VCaP (cell line): ENCODE results near the gene SLC22A1.
"Not testable (repeated sequence)": the region's sequence is repeated elsewhere in the genome, so short reads cannot be mapped to it uniquely, and the experiment has no call there.

Experiments used
- H3K27ac ChIP-seq: fragments of 450-650 bp; 2 replicates; pipeline ENCODE4 v1.5.1; 2017
- CTCF ChIP-seq: fragments of 450-650 bp; conservative IDR thresholded peaks from 2 replicates; pipeline ENCODE4 v1.5.1; 2017; ENCODE audit warnings: mild to moderate bottlenecking, moderate library complexity

SLC22A1 gene

GRCh38 chr6:160106010-160106409, 15.6 kb upstream of the SLC22A1 start:
- TF ChIP-seq CTCF = no peak
- no peak overlapping the region for H3K27ac ChIP-seq

GRCh38 chr6:160106701-160107100, 14.9 kb upstream of the SLC22A1 start:
- H3K27ac ChIP-seq = no peak overlapping the region

GRCh38 chr6:160108077-160108476, 13.5 kb upstream of the SLC22A1 start:
- H3K27ac ChIP-seq = no peak overlapping the region
- no peak for TF ChIP-seq CTCF

More at GRCh38 chr6:160106701-160107100, 14.9 kb upstream of the SLC22A1 start:
- TF ChIP-seq CTCF = no peak

GRCh38 chr6:160110586-160111123, 11.0 kb upstream of the SLC22A1 start:
- TF ChIP-seq CTCF = no peak
- no peak overlapping the region for H3K27ac ChIP-seq

GRCh38 chr6:160111806-160112205, 9.8 kb upstream of the SLC22A1 start:
- no peak for TF ChIP-seq CTCF
- no peak overlapping the region for H3K27ac ChIP-seq

- H3K27ac ChIP-seq = no peak overlapping the region
- no peak for TF ChIP-seq CTCF
Observed at GRCh38 chr6:160112628-160113299, 8.9 kb upstream of the SLC22A1 start.

- not testable (repeated sequence) for H3K27ac ChIP-seq
Observed at GRCh38 chr6:160114536-160114935, 7.1 kb upstream of the SLC22A1 start.

- no peak for TF ChIP-seq CTCF
- H3K27ac ChIP-seq = no peak overlapping the region
Observed at GRCh38 chr6:160115421-160115820, 6.2 kb upstream of the SLC22A1 start.
